HFF-Myc (cell line): ENCODE data around the gene CEP85.

Source experiments
- DNase-seq: peaks from one replicate; pipeline ENCODE4 v3.0.0-alpha.2; 2011; ENCODE audit warnings: low read depth; ENCODE audit errors: extremely low read depth
- H3K4me3 ChIP-seq: replicated peaks from 2 replicates; pipeline ENCODE4 v1.5.1; 2011; ENCODE audit warnings: low read depth, mild to moderate bottlenecking, control low read depth, low read length
- CTCF ChIP-seq: IDR thresholded peaks from 2 replicates; pipeline ENCODE4 v1.5.1; 2012; ENCODE audit warnings: mild to moderate bottlenecking, low read depth, low read length, control low read depth; ENCODE audit errors: missing control alignments

Gene CEP85

GRCh38 chr1:26233903-26234643, at the start of gene CEP85:
CEP85 (plus strand) TSS chr1:26234200; CDS start chr1:26239784, 5,584 bp downstream.
- peak; percentile 90 for TF ChIP-seq CTCF

GRCh38 chr1:26184883-26185282, 49.1 kb upstream of the CEP85 start:
- no peak for TF ChIP-seq CTCF

More at GRCh38 chr1:26233903-26234643, at the start of gene CEP85:
- peak; percentile 93 for DNase-seq
- H3K4me3 ChIP-seq = peak within 1 kb of the TSS; percentile 95

GRCh38 chr1:26187882-26188281, 46.1 kb upstream of the CEP85 start:
- no peak for DNase-seq
- H3K4me3 ChIP-seq = no peak overlapping the region
- TF ChIP-seq CTCF = no peak

More at GRCh38 chr1:26184883-26185282, 49.1 kb upstream of the CEP85 start:
- DNase-seq = no peak
- H3K4me3 ChIP-seq = no peak overlapping the region

- no peak overlapping the region for H3K4me3 ChIP-seq
- DNase-seq = no peak
- no peak for TF ChIP-seq CTCF
Measured at GRCh38 chr1:26188477-26188876, 45.5 kb upstream of the CEP85 start.

- H3K4me3 ChIP-seq = no peak overlapping the region
- no peak for DNase-seq
- no peak for TF ChIP-seq CTCF
Measured at GRCh38 chr1:26189331-26189730, 44.7 kb upstream of the CEP85 start.

- H3K4me3 ChIP-seq = no peak overlapping the region
- DNase-seq = no peak
- peak; percentile 9 for TF ChIP-seq CTCF
Measured at GRCh38 chr1:26189751-26190275, 44.2 kb upstream of the CEP85 start.
